BJ (cell line): Measurements from ENCODE around the gene OVCH1. TPM values are rescaled to one million over a fixed set of nuclear protein-coding genes. Genes with fewer than 3 reads are reported as not detected.

Source experiments
- CTCF ChIA-PET: fragments of 350-600 bp; formaldehyde crosslinking; extraction: SDS; loops from one replicate; lab custom pipeline; 2021; ENCODE audit warnings: antibody characterized with exemption, inconsistent platforms; lab: Yijun Ruan, JAX
- POLR2A ChIA-PET: fragments of 300-600 bp; sonication (Branson Sonifier 250); formaldehyde crosslinking; extraction: SDS; loops from one replicate; lab custom pipeline; 2021; ENCODE audit warnings: antibody characterized with exemption; lab: Charles Lee
- DNase-seq: peaks from one replicate; pipeline ENCODE4 v3.0.0-alpha.2; 2011; ENCODE audit warnings: low read depth
- H3K27me3 ChIP-seq: 2 replicates; pipeline ENCODE4 v1.6.0; 2011; ENCODE audit warnings: low read length; ENCODE audit not compliant: control insufficient read depth, insufficient read depth
- H3K36me3 ChIP-seq: 2 replicates; pipeline ENCODE4 v1.5.1; 2011; ENCODE audit warnings: low read length; ENCODE audit not compliant: control insufficient read depth, insufficient read depth
- H3K4me3 ChIP-seq: 2 replicates; pipeline ENCODE4 v1.5.1; 2011; ENCODE audit warnings: low read depth, mild to moderate bottlenecking, control low read depth, low read length
- CTCF ChIP-seq: IDR thresholded peaks from 2 replicates; pipeline ENCODE4 v1.5.1; 2011; ENCODE audit warnings: low read depth, mild to moderate bottlenecking, control low read depth, inconsistent platforms, low read length, moderate library complexity; ENCODE audit not compliant: insufficient read depth
- polyA minus RNA-seq: library from RNA; depleted of rRNA, polyadenylated mRNA; stranded (reverse); fragments of >200 nt; gene quantifications from 2 replicates; pipeline ENCODE4 v1.2.3, GENCODE V29; 2011; rRNA and poly(A)+ RNA removed
- polyA plus RNA-seq: library from polyadenylated mRNA; depleted of rRNA; stranded (reverse); fragments of >200 nt; gene quantifications from 2 replicates; pipeline ENCODE4 v1.2.3, GENCODE V29; 2011; rRNA removed

The OVCH1 gene
- polyA plus RNA-seq (0.05 and 0.06 TPM in 2 replicates), polyA minus RNA-seq (0.15 and 0.57 TPM in 2 replicates)

- CTCF ChIA-PET: interaction anchor here (1.2 kb wide), 1 partner anchor 22 kb away, joined by 3 read pairs; no protein-coding TSS in a partner anchor
- no peaks in the 10 kb centered on the region for H3K27me3 ChIP-seq
- POLR2A ChIA-PET: no interaction called here
These were observed at the start of gene OVCH1 for GRCh38 chr12:29497588-29497987. Gene OVCH1 (minus strand): TSS chr12:29497686. CDS start chr12:29497686, 0 bp downstream.

GRCh38 chr12:29547151-29547632, 49.7 kb upstream of the OVCH1 start:
- TF ChIP-seq CTCF: no peak
- Histone ChIP-seq H3K36me3 (no peaks in the 10 kb centered on the region), H3K27me3 (no peaks in the 10 kb centered on the region), H3K4me3 (no peak overlapping the region)
- CTCF ChIA-PET: interaction anchor here (0.9 to 2.2 kb wide), 2 partner anchors 28 to 239 kb away, joined by 3 to 5 read pairs; no protein-coding TSS in a partner anchor
- POLR2A ChIA-PET: no interaction called here
- DNase-seq: peak; percentile 93

More at GRCh38 chr12:29497588-29497987, at the start of gene OVCH1:
- no peak for DNase-seq
- no peak within 1 kb of the TSS for H3K4me3 ChIP-seq
- TF ChIP-seq CTCF: no peak
- H3K36me3 ChIP-seq: no peaks in the 10 kb centered on the region

- Histone ChIP-seq H3K4me3 (no peak overlapping the region), H3K36me3 (no peaks in the 10 kb centered on the region), H3K27me3 (no peaks in the 10 kb centered on the region)
- TF ChIP-seq CTCF: no peak
- no peak for DNase-seq
- POLR2A ChIA-PET: no interaction called here
- CTCF ChIA-PET: interaction anchor here (0.6 to 1.4 kb wide), 4 partner anchors 34 to 228 kb away, joined by 3 to 5 read pairs (median 4); no protein-coding TSS in a partner anchor
These were observed 48.5 kb upstream of the OVCH1 start for GRCh38 chr12:29546000-29546399.

- TF ChIP-seq CTCF: no peak
- ChIA-PET CTCF (interaction anchor here (0.7 to 2.3 kb wide), 5 partner anchors 18 to 247 kb away, joined by 3 to 8 read pairs (median 4); no protein-coding TSS in a partner anchor), POLR2A (interaction anchor here (0.6 to 0.7 kb wide), 2 partner anchors 52 to 165 kb away, joined by 3 to 4 read pairs; no protein-coding TSS in a partner anchor)
- Histone ChIP-seq H3K36me3 (no peaks in the 10 kb centered on the region), H3K4me3 (no peak overlapping the region), H3K27me3 (no peaks in the 10 kb centered on the region)
- DNase-seq: no peak
These were observed 47.6 kb upstream of the OVCH1 start for GRCh38 chr12:29545102-29545467.

GRCh38 chr12:29544428-29545101, 47.1 kb upstream of the OVCH1 start:
- no peak for DNase-seq
- Histone ChIP-seq H3K27me3 (no peaks in the 10 kb centered on the region), H3K36me3 (no peaks in the 10 kb centered on the region), H3K4me3 (no peak overlapping the region)
- no peak for TF ChIP-seq CTCF
- ChIA-PET POLR2A (interaction anchor here (0.6 to 0.7 kb wide), 2 partner anchors 70 to 165 kb away, joined by 4 to 15 read pairs; no protein-coding TSS in a partner anchor), CTCF (interaction anchor here (0.7 to 2.3 kb wide), 4 partner anchors 19 to 248 kb away, joined by 3 to 8 read pairs (median 4); no protein-coding TSS in a partner anchor)
